BE2C (cell line): ENCODE measurements around the gene ANGPTL2.

ENCODE experiments used
- DNase-seq: peaks from one replicate; pipeline ENCODE4 v3.0.0-alpha.2; 2020
- H3K27me3 ChIP-seq: fragments of 250-450 bp; sonication (Bioruptor Pico); 2 replicates; pipeline ENCODE4 v1.5.1; 2020; ENCODE audit warnings: mild to moderate bottlenecking
- H3K36me3 ChIP-seq: fragments of 250-450 bp; sonication (Bioruptor Pico); 2 replicates; pipeline ENCODE4 v1.5.1; 2020; ENCODE audit warnings: mild to moderate bottlenecking
- H3K4me1 ChIP-seq: fragments of 250-450 bp; sonication (Bioruptor Pico); 2 replicates; pipeline ENCODE4 v1.5.1; 2020
- H3K4me3 ChIP-seq: 2 replicates; pipeline ENCODE4 v1.5.1; 2011; ENCODE audit warnings: low read depth, low read length
- H3K9me3 ChIP-seq: fragments of 250-450 bp; sonication (Bioruptor Pico); 2 replicates; pipeline ENCODE4 v1.5.1; 2020
- CTCF ChIP-seq: IDR thresholded peaks from 2 replicates; pipeline ENCODE4 v1.5.1; 2012; ENCODE audit warnings: mild to moderate bottlenecking, low read depth, low read length

ANGPTL2 gene

GRCh38 chr9:127138444-127138843 is 16.0 kb upstream of the ANGPTL2 start:
- Histone ChIP-seq H3K4me3 (no peak overlapping the region), H3K27me3 (no peaks in the 10 kb centered on the region), H3K9me3 (no peaks in the 10 kb centered on the region), H3K36me3 (no peaks in the 10 kb centered on the region), H3K4me1 (no peaks in the 10 kb centered on the region)
- DNase-seq: no peak
- TF ChIP-seq CTCF: no peak

GRCh38 chr9:127137640-127138360 is 15.4 kb upstream of the ANGPTL2 start:
- no peaks in the 10 kb centered on the region for H3K36me3 ChIP-seq
- H3K27me3 ChIP-seq: no peaks in the 10 kb centered on the region
- no peak overlapping the region for H3K4me3 ChIP-seq
- H3K4me1 ChIP-seq: no peaks in the 10 kb centered on the region
- no peaks in the 10 kb centered on the region for H3K9me3 ChIP-seq
- DNase-seq: no peak
- TF ChIP-seq CTCF: no peak

- no peaks in the 10 kb centered on the region for H3K27me3 ChIP-seq
- no peak overlapping the region for H3K4me3 ChIP-seq
- H3K4me1 ChIP-seq: no peaks in the 10 kb centered on the region
- DNase-seq: no peak
- no peaks in the 10 kb centered on the region for H3K36me3 ChIP-seq
- no peaks in the 10 kb centered on the region for H3K9me3 ChIP-seq
- TF ChIP-seq CTCF: no peak
Observed at GRCh38 chr9:127136880-127137639, 14.6 kb upstream of the ANGPTL2 start.

GRCh38 chr9:127136081-127136879 is 13.8 kb upstream of the ANGPTL2 start:
- TF ChIP-seq CTCF: no peak
- Histone ChIP-seq H3K4me3 (no peak overlapping the region), H3K36me3 (no peaks in the 10 kb centered on the region), H3K9me3 (no peaks in the 10 kb centered on the region), H3K27me3 (no peaks in the 10 kb centered on the region), H3K4me1 (peaks cover 2% of the 10 kb centered on the region)
- DNase-seq: no peak

- no peaks in the 10 kb centered on the region for H3K27me3 ChIP-seq
- H3K36me3 ChIP-seq: no peaks in the 10 kb centered on the region
- peaks cover 10% of the 10 kb centered on the region for H3K4me1 ChIP-seq
- H3K9me3 ChIP-seq: no peaks in the 10 kb centered on the region
- no peak for DNase-seq
- TF ChIP-seq CTCF: no peak
- no peak overlapping the region for H3K4me3 ChIP-seq
Observed at GRCh38 chr9:127135056-127135745, 12.8 kb upstream of the ANGPTL2 start.
